Transverse colon (tissue), 4 donors: Measurements from ENCODE around the gene ANKRD44.

ENCODE experiments used
- CTCF ChIP-seq, 5 experiments: fragments of 200-600 bp in 3 of 5; fragments of 450-650 bp in 2 of 5; sonication (generic) in 3 of 5; IDR thresholded peaks; 1 replicate in 2 of 5; 2 replicates in 3 of 5; pipeline ENCODE4 v1.5.1; 2016 to 2017; ENCODE audit warnings: antibody characterized with exemption in 5 of 5, inconsistent platforms in 3 of 5, mild to moderate bottlenecking in 2 of 5, moderate library complexity in 1 of 5
- EP300 ChIP-seq: sonication (generic); formaldehyde crosslinking; IDR thresholded peaks from one replicate; pipeline ENCODE4 v1.6.1; 2017; ENCODE audit warnings: antibody characterized with exemption, low read depth
- POLR2A ChIP-seq: fragments of 450-650 bp; IDR thresholded peaks from one replicate; pipeline ENCODE4 v1.6.1; 2016; ENCODE audit warnings: antibody characterized with exemption, mild to moderate bottlenecking, moderate library complexity
- POLR2AphosphoS5 ChIP-seq, 3 donors: sonication (generic); formaldehyde crosslinking; IDR thresholded peaks; one replicate each; pipeline ENCODE4 v1.6.1; 2016; ENCODE audit warnings: antibody characterized with exemption in 3 of 3

DNA sequence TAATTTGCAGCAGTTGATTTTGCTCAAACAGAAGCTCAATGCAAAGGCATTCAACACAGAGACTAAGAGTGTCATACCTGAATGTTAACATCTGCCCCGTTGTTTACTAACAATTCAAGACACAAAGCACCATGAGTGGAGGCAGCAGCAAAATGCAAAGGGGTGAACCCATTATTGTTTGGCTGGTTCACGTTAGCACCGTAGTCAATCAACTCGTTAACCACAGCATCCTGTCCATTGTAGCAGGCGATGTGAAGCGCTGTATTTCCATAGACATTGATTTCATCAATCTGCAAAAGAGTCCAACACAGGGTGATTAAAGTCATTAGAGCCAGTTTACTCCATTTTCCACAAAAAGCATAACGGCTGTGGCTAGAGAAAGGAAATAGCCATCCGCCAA is 189.3 kb downstream of the ANKRD44 start:
- TF ChIP-seq CTCF (IDR thresholded peaks at IDR 0.05) (no peak), POLR2A (no peak), POLR2AphosphoS5 (IDR thresholded peaks at IDR 0.05) (no peak), EP300 (no peak)
